HepG2 (cell line): Measurements from ENCODE around the gene JAK1. TPM values are rescaled to one million over a fixed set of nuclear protein-coding genes. Genes with fewer than 3 reads are reported as not detected.

Experiments used
- ATAC-seq: fragments of 200-7000 bp; cut with Tn5 transposase; 3 replicates; pipeline ENCODE4 v1.9.1; 2020; ENCODE audit warnings: mild to moderate bottlenecking, moderate library complexity
- BruUV-seq: library from RNA; stranded (reverse); fragments of 400-500 nt; replicated peaks from 2 replicates; lab custom pipeline; 2021; lab: Mats Ljungman, UMichigan
- CTCF ChIA-PET: fragments of 300-600 bp; formaldehyde crosslinking; extraction: SDS; loops from one replicate; lab custom pipeline; 2021; ENCODE audit warnings: low total read pairs, inconsistent platforms, low intra/inter-chr PET ratio; lab: Yijun Ruan, JAX
- POLR2A ChIA-PET: fragments of 350-600 bp; sonication (Branson Sonifier 250); formaldehyde crosslinking; loops from one replicate; lab custom pipeline; 2020; ENCODE audit warnings: antibody characterized with exemption, inconsistent platforms; lab: Yijun Ruan, JAX
- DNase-seq: peaks from one replicate; pipeline ENCODE4 v3.0.0-alpha.2; 2015; ENCODE audit warnings: low spot score
- FAIRE-seq: peaks from 3 replicates; lab custom pipeline; 2011; peaks lifted over from hg19 to GRCh38; lab: Jason Lieb, UNC
- H2AFZ ChIP-seq: one replicate; pipeline ENCODE4 v1.6.1; 2011; ENCODE audit warnings: low read length, inconsistent platforms
- H3K27ac ChIP-seq: fragments of 300-600 bp; 3 replicates; pipeline ENCODE4 v1.8.0; 2011; ENCODE audit warnings: mixed run types, mild to moderate bottlenecking, mixed read lengths, low read length, inconsistent platforms; ENCODE audit not compliant: insufficient read depth; ENCODE audit errors: extremely low read length
- H3K27me3 ChIP-seq, 2 experiments: fragments of 200-600 bp in 1 of 2; 2 replicates in 1 of 2; 3 replicates in 1 of 2; pipeline versions ENCODE4 v1.6.0 to v1.8.0; 2011; ENCODE audit warnings: low read length in 2 of 2, mild to moderate bottlenecking in 2 of 2, moderate library complexity in 2 of 2, inconsistent platforms in 1 of 2; ENCODE audit not compliant: insufficient read depth in 2 of 2, control insufficient read depth in 1 of 2
- H3K36me3 ChIP-seq, 2 experiments: fragments of 200-600 bp in 1 of 2; replicated peaks in 1 of 2; 2 replicates in 1 of 2; 3 replicates in 1 of 2; pipeline versions ENCODE4 v1.5.1 to v1.8.0; 2011; ENCODE audit warnings: low read length in 2 of 2, inconsistent platforms in 1 of 2; ENCODE audit not compliant: insufficient read depth in 2 of 2, control insufficient read depth in 1 of 2
- H3K4me1 ChIP-seq: 2 replicates; pipeline ENCODE4 v1.5.1; 2012; ENCODE audit warnings: low read length, inconsistent platforms; ENCODE audit not compliant: insufficient read depth
- H3K4me2 ChIP-seq: 2 replicates; pipeline ENCODE4 v1.6.0; 2011; ENCODE audit warnings: low read depth, low read length, inconsistent platforms
- H3K4me3 ChIP-seq, 3 experiments: fragments of 200-600 bp in 1 of 3; sonication (generic), shearing (Covaris generic) in 1 of 3; replicated peaks in 1 of 3; 2 replicates each; pipeline ENCODE4 v1.5.1; 2011 to 2016; ENCODE audit warnings: low read length in 3 of 3, inconsistent platforms in 2 of 3, low read depth in 2 of 3, mild to moderate bottlenecking in 2 of 3, control low read depth in 1 of 3, mixed read lengths in 1 of 3; ENCODE audit not compliant: insufficient read depth in 1 of 3
- H3K79me2 ChIP-seq: one replicate; pipeline ENCODE4 v1.6.1; 2011; ENCODE audit warnings: low read length, inconsistent platforms; ENCODE audit not compliant: insufficient read depth
- H3K9ac ChIP-seq: 2 replicates; pipeline ENCODE4 v1.6.0; 2011; ENCODE audit warnings: mild to moderate bottlenecking, low read depth, low read length, inconsistent platforms; ENCODE audit not compliant: insufficient read depth
- H3K9me3 ChIP-seq: 2 replicates; pipeline ENCODE4 v1.5.1; 2012; ENCODE audit warnings: mild to moderate bottlenecking, low read length
- H4K20me1 ChIP-seq: 2 replicates; pipeline ENCODE4 v1.6.0; 2011; ENCODE audit warnings: inconsistent platforms, mild to moderate bottlenecking, low read length, moderate library complexity; ENCODE audit not compliant: insufficient read depth
- ELF3 ChIP-seq: IDR thresholded peaks from 2 replicates; pipeline ENCODE4 v1.6.1; 2016; ENCODE audit warnings: missing genetic modification reagents, missing compliant biosample characterization
- KAT7 ChIP-seq: IDR thresholded peaks from 2 replicates; pipeline ENCODE4 v1.6.1; 2018; ENCODE audit warnings: borderline replicate concordance, missing compliant biosample characterization
- PRDM4 ChIP-seq: sonication (generic); formaldehyde crosslinking; IDR thresholded peaks from 2 replicates; pipeline ENCODE4 v1.9.0; 2021; ENCODE audit warnings: missing genetic modification reagents, borderline replicate concordance
- SIX1 ChIP-seq: sonication (generic); formaldehyde crosslinking; IDR thresholded peaks from 2 replicates; pipeline ENCODE4 v1.4.0; 2020; ENCODE audit warnings: missing genetic modification reagents, borderline replicate concordance
- SIX4 ChIP-seq: sonication (generic); formaldehyde crosslinking; IDR thresholded peaks from 2 replicates; pipeline ENCODE4 v1.4.0; 2020; ENCODE audit warnings: missing genetic modification reagents
- SNRNP70 ChIP-seq: fragments of 200-400 bp; formaldehyde crosslinking; IDR thresholded peaks from 2 replicates; pipeline ENCODE4 v1.6.1; 2017; ENCODE audit warnings: mild to moderate bottlenecking, low read depth, low read length, moderate library complexity
- TCF7L2 ChIP-seq: IDR thresholded peaks from 2 replicates; pipeline ENCODE4 v1.6.1; 2011; ENCODE audit warnings: mild to moderate bottlenecking, low read depth, low read length, moderate library complexity
- THAP8 ChIP-seq: sonication (generic); formaldehyde crosslinking; IDR thresholded peaks from 2 replicates; pipeline ENCODE4 v1.5.1; 2020; ENCODE audit warnings: missing genetic modification reagents, mild to moderate bottlenecking, borderline replicate concordance
- ZKSCAN8 ChIP-seq: IDR thresholded peaks from 2 replicates; pipeline ENCODE4 v1.6.1; 2016; ENCODE audit warnings: borderline replicate concordance, missing genetic modification reagents, missing compliant biosample characterization
- ZNF101 ChIP-seq: sonication (generic); formaldehyde crosslinking; IDR thresholded peaks from 2 replicates; pipeline ENCODE4 v1.4.0; 2020; ENCODE audit warnings: mild to moderate bottlenecking, low read depth, missing genetic modification reagents, borderline replicate concordance
- ZNF501 ChIP-seq: sonication (generic); formaldehyde crosslinking; IDR thresholded peaks from 2 replicates; pipeline ENCODE4 v1.5.1; 2020; ENCODE audit warnings: mild to moderate bottlenecking, moderate library complexity, missing genetic modification reagents
- ZNF724P ChIP-seq: sonication (generic); formaldehyde crosslinking; IDR thresholded peaks from 2 replicates; pipeline ENCODE4 v1.8.0; 2022; ENCODE audit warnings: missing genetic modification reagents, borderline replicate concordance
- ZSCAN9 ChIP-seq: IDR thresholded peaks from 2 replicates; pipeline ENCODE4 v1.6.1; 2016; ENCODE audit warnings: borderline replicate concordance
- WGBS: methylation state at CpG from one replicate; pipeline ENCODE4 v1.1.6; 2017; ENCODE audit warnings: low lambda C conversion rate; 5-methylcytosine and 5-hydroxymethylcytosine counted together
- in situ Hi-C: cut with HindIII; loops from 2 replicates; pipeline ENCODE4 v1.10.0; 2017; ENCODE audit warnings: low pct_unique_long_range_greater_than_20kb; ENCODE audit not compliant: extremely low pct_ligation_motif_present
- intact Hi-C: fragments of 100-400 bp; cut with micrococcal nuclease; formaldehyde crosslinking; loops from one replicate; pipeline ENCODE4 v1.10.0; 2022; ENCODE audit not compliant: unreplicated experiment
- polyA plus RNA-seq, 8 experiments: library from polyadenylated mRNA; depleted of rRNA in 3 of 8; stranded (reverse) in 7 of 8; unstranded in 1 of 8; fragments of >200 nt; fragmentation: Illumina TruSeq in 4 of 8; extraction: Trizol in 4 of 8; gene quantifications; 2 replicates each; pipeline versions ENCODE4 v1.2.1 to v1.2.3, GENCODE V29; 2011 to 2016; ENCODE audit warnings: low read depth in 4 of 8, missing spikeins in 1 of 8, mixed read lengths in 1 of 8; ENCODE audit not compliant: insufficient read depth in 1 of 8
- total RNA-seq, 5 experiments: library from RNA; depleted of rRNA; stranded (reverse); fragments of >200 nt; fragmentation: Illumina TruSeq; extraction: Trizol; gene quantifications; 2 replicates each; pipeline ENCODE4 v1.2.3, GENCODE V29; 2016; ENCODE audit warnings: low read depth in 1 of 5
- TF ChIP-seq, protein P1 (sequence below): sonication (generic); formaldehyde crosslinking; IDR thresholded peaks from 2 replicates; pipeline ENCODE4 v1.5.0; 2020; ENCODE audit warnings: missing genetic modification reagents
- TF ChIP-seq, protein P2 (sequence below): IDR thresholded peaks from 2 replicates; pipeline ENCODE4 v1.6.1; 2016
- TF ChIP-seq, protein P3 (sequence below): sonication (generic); formaldehyde crosslinking; conservative IDR thresholded peaks from 2 replicates; pipeline ENCODE4 v1.8.0; 2022; ENCODE audit warnings: mild to moderate bottlenecking, moderate library complexity, missing genetic modification reagents

The JAK1 gene
- total and polyA plus RNA-seq, 2 of the 13 experiments (the other 11 are each of a cell fraction or from before 2014, with no cell fraction given): 23.9 to 42.4 TPM

DNA sequence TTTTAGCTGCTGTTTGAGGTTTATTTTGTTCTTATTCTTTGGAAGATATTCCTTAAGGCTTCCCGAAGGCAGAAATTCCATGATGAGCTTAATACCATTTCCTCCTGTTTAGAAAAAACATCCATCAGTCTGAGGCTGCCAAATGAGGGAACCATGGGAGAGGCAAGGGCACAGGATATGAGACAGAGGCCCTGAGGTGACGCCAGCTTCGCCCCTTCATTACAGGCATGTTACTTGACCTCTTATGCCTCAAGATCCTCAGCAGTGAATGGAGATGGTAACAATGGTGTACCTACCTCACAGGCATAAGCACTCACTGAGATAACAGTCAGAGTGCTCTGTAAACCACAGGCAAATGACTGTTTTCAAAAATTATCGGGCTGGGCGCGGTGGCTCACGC, 127.9 kb downstream of the JAK1 start (continued):
- no peak for TF ChIP-seq ZNF724P (CRISPR knock-in tag)
- no peak for TF ChIP-seq KAT7
- no peak for TF ChIP-seq SIX1 (CRISPR knock-in tag)
- TF ChIP-seq, protein P1, sequence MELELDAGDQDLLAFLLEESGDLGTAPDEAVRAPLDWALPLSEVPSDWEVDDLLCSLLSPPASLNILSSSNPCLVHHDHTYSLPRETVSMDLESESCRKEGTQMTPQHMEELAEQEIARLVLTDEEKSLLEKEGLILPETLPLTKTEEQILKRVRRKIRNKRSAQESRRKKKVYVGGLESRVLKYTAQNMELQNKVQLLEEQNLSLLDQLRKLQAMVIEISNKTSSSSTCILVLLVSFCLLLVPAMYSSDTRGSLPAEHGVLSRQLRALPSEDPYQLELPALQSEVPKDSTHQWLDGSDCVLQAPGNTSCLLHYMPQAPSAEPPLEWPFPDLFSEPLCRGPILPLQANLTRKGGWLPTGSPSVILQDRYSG (CRISPR knock-in tag): no peak
- no peak for TF ChIP-seq ZNF101 (CRISPR knock-in tag)
- TF ChIP-seq, protein P2, sequence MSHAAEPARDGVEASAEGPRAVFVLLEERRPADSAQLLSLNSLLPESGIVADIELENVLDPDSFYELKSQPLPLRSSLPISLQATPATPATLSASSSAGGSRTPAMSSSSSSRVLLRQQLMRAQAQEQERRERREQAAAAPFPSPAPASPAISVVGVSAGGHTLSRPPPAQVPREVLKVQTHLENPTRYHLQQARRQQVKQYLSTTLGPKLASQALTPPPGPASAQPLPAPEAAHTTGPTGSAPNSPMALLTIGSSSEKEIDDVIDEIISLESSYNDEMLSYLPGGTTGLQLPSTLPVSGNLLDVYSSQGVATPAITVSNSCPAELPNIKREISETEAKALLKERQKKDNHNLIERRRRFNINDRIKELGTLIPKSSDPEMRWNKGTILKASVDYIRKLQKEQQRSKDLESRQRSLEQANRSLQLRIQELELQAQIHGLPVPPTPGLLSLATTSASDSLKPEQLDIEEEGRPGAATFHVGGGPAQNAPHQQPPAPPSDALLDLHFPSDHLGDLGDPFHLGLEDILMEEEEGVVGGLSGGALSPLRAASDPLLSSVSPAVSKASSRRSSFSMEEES (CRISPR knock-in tag): no peak
- TF ChIP-seq PRDM4 (CRISPR knock-in tag): no peak
- no peak for TF ChIP-seq TCF7L2

DNA sequence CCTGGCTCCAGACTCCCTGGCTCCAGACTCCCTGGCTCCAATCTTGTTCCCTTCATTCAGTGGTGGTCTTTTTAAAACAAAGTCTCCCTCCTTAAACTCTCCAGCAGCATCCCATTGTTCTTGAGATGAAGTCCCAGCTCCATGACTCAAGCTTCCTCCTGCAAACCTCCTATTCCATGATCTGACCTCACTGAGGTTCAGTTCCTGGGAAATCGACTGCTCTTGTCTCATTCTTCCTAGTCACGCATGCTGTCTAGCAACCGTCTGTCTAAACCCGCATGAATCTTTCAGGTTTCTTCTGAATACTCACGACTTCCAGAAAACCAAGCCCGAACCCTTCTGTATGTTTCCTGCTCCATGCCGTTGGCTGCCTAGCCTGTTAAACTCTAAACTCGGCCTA, 129.5 kb downstream of the JAK1 start:
- no peaks in the 10 kb centered on the region for H3K79me2 ChIP-seq
- ChIA-PET CTCF (no interaction called here), POLR2A (no interaction called here)
- no peak for FAIRE-seq
- no peak for ATAC-seq
- in situ Hi-C loops (no loop called here), intact Hi-C loops (no loop called here)
- H3K27me3 ChIP-seq: no peaks in the 10 kb centered on the region
- H3K4me2 ChIP-seq: no peak overlapping the region
- BruUV-seq: no TSS peak
- H3K4me3 ChIP-seq: no peak overlapping the region
- H3K36me3 ChIP-seq: peaks cover 27 to 69% of the 10 kb centered on the region in 2 experiments
- DNase-seq: no peak
- H3K27ac ChIP-seq: no peak overlapping the region
- no peaks in the 10 kb centered on the region for H3K4me1 ChIP-seq
- H3K9me3 ChIP-seq: no peaks in the 10 kb centered on the region
- H2AFZ ChIP-seq: no peak overlapping the region
- H3K9ac ChIP-seq: no peak overlapping the region
- H4K20me1 ChIP-seq: no peaks in the 10 kb centered on the region
- 96% methylated on average over 8 of the region's 8 CpGs for WGBS
- TF ChIP-seq ELF3: no peak
- TF ChIP-seq SIX4: no peak
- TF ChIP-seq, protein P3, sequence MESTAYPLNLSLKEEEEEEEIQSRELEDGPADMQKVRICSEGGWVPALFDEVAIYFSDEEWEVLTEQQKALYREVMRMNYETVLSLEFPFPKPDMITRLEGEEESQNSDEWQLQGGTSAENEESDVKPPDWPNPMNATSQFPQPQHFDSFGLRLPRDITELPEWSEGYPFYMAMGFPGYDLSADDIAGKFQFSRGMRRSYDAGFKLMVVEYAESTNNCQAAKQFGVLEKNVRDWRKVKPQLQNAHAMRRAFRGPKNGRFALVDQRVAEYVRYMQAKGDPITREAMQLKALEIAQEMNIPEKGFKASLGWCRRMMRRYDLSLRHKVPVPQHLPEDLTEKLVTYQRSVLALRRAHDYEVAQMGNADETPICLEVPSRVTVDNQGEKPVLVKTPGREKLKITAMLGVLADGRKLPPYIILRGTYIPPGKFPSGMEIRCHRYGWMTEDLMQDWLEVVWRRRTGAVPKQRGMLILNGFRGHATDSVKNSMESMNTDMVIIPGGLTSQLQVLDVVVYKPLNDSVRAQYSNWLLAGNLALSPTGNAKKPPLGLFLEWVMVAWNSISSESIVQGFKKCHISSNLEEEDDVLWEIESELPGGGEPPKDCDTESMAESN (CRISPR knock-in tag): no peak
- no peak for TF ChIP-seq ZNF501
- no peak for TF ChIP-seq ZSCAN9
- TF ChIP-seq THAP8 (CRISPR knock-in tag): no peak
- no peak for TF ChIP-seq SNRNP70
- TF ChIP-seq ZKSCAN8 (CRISPR knock-in tag): no peak
